H9 (cell line): ENCODE results near the gene IGSF5. TPM values are rescaled to one million over a fixed set of nuclear protein-coding genes. Genes with fewer than 3 reads are reported as not detected.

Source experiments
- DNase-seq: peaks from one replicate; pipeline ENCODE4 v3.0.0-alpha.2; 2017
- H2AFZ ChIP-seq: one replicate; pipeline ENCODE4 v1.6.1; 2013; ENCODE audit warnings: mild to moderate bottlenecking, low read length, control low read depth, moderate library complexity
- H2AK5ac ChIP-seq: 2 replicates; pipeline ENCODE4 v1.6.1; 2013; ENCODE audit warnings: low read length, control low read depth, mixed read lengths; ENCODE audit not compliant: insufficient read length
- H2BK120ac ChIP-seq: one replicate; pipeline ENCODE4 v1.6.1; 2013; ENCODE audit warnings: low read depth, mild to moderate bottlenecking, low read length, control low read depth, inconsistent platforms; ENCODE audit not compliant: poor library complexity, severe bottlenecking
- H2BK12ac ChIP-seq: 2 replicates; pipeline ENCODE4 v1.6.1; 2013; ENCODE audit warnings: low read length, control low read depth, mixed read lengths, low read depth; ENCODE audit not compliant: insufficient read length
- H2BK15ac ChIP-seq: 2 replicates; pipeline ENCODE4 v1.6.1; 2013; ENCODE audit warnings: low read depth, low read length, control low read depth
- H2BK20ac ChIP-seq: one replicate; pipeline ENCODE4 v1.6.1; 2013; ENCODE audit warnings: low read depth, mild to moderate bottlenecking, low read length, control low read depth, inconsistent platforms; ENCODE audit not compliant: poor library complexity, severe bottlenecking
- H2BK5ac ChIP-seq: 2 replicates; pipeline ENCODE4 v1.6.1; 2013; ENCODE audit warnings: low read length, control low read depth, mixed read lengths; ENCODE audit not compliant: insufficient read length
- H3K14ac ChIP-seq: 2 replicates; pipeline ENCODE4 v1.6.1; 2013; ENCODE audit warnings: low read length, control low read depth; ENCODE audit not compliant: insufficient read depth
- H3K18ac ChIP-seq: 2 replicates; pipeline ENCODE4 v1.6.1; 2013; ENCODE audit warnings: low read depth, mild to moderate bottlenecking, mixed read lengths, low read length, control low read depth; ENCODE audit not compliant: insufficient read length
- H3K23ac ChIP-seq: 2 replicates; pipeline ENCODE4 v1.6.1; 2013; ENCODE audit warnings: low read length, control low read depth, mixed read lengths, low read depth; ENCODE audit not compliant: insufficient read length
- H3K23me2 ChIP-seq: 2 replicates; pipeline ENCODE4 v1.6.1; 2013; ENCODE audit warnings: low read depth, mild to moderate bottlenecking, mixed read lengths, low read length, control low read depth; ENCODE audit not compliant: insufficient read length, poor library complexity, severe bottlenecking
- H3K27ac ChIP-seq: 2 replicates; pipeline ENCODE4 v1.5.1; 2013; ENCODE audit warnings: low read length, control low read depth, mixed read lengths, low read depth; ENCODE audit not compliant: insufficient read length
- H3K27me3 ChIP-seq: 2 replicates; pipeline ENCODE4 v1.6.1; 2013; ENCODE audit warnings: low read length, control low read depth, inconsistent platforms; ENCODE audit not compliant: insufficient read depth
- H3K4ac ChIP-seq: 2 replicates; pipeline ENCODE4 v1.6.1; 2013; ENCODE audit warnings: low read depth, mild to moderate bottlenecking, control low read depth, inconsistent platforms, low read length, moderate library complexity
- H3K4me1 ChIP-seq: 2 replicates; pipeline ENCODE4 v1.6.1; 2013; ENCODE audit warnings: low read length, control low read depth, inconsistent platforms; ENCODE audit not compliant: insufficient read depth
- H3K4me2 ChIP-seq: 2 replicates; pipeline ENCODE4 v1.6.1; 2013; ENCODE audit warnings: low read length, control low read depth, mixed read lengths; ENCODE audit not compliant: insufficient read length, insufficient read depth
- H3K56ac ChIP-seq: 2 replicates; pipeline ENCODE4 v1.6.1; 2013; ENCODE audit warnings: low read depth, mild to moderate bottlenecking, mixed read lengths, low read length, control low read depth; ENCODE audit not compliant: insufficient read length
- H3K79me1 ChIP-seq: 2 replicates; pipeline ENCODE4 v1.6.1; 2013; ENCODE audit warnings: low read depth, mild to moderate bottlenecking, moderate library complexity, low read length, control low read depth, inconsistent platforms; ENCODE audit not compliant: insufficient read depth, poor library complexity, severe bottlenecking
- H3K79me2 ChIP-seq: 2 replicates; pipeline ENCODE4 v1.6.1; 2013; ENCODE audit warnings: low read length, control low read depth, inconsistent platforms; ENCODE audit not compliant: insufficient read depth
- H3K9ac ChIP-seq: 2 replicates; pipeline ENCODE4 v1.6.1; 2013; ENCODE audit warnings: low read length, control low read depth, mixed read lengths; ENCODE audit not compliant: insufficient read length; ENCODE audit errors: extremely low read depth
- H3K9me3 ChIP-seq: one replicate; pipeline ENCODE4 v1.6.1; 2013; ENCODE audit warnings: low read depth, low read length, inconsistent platforms; ENCODE audit not compliant: control insufficient read depth
- H3T11ph ChIP-seq: one replicate; pipeline ENCODE4 v1.6.1; 2013; ENCODE audit warnings: mild to moderate bottlenecking, low read length, control low read depth, inconsistent platforms
- H4K20me1 ChIP-seq: one replicate; pipeline ENCODE4 v1.6.1; 2013; ENCODE audit not compliant: control insufficient read depth, insufficient read length, insufficient read depth
- H4K5ac ChIP-seq: 2 replicates; pipeline ENCODE4 v1.6.1; 2013; ENCODE audit warnings: low read depth, mild to moderate bottlenecking, mixed read lengths, low read length, control low read depth; ENCODE audit not compliant: insufficient read length
- H4K8ac ChIP-seq: replicated peaks from 2 replicates; pipeline ENCODE4 v1.6.1; 2013; ENCODE audit warnings: low read length, control low read depth, mixed read lengths, low read depth; ENCODE audit not compliant: insufficient read length
- H4K91ac ChIP-seq: 2 replicates; pipeline ENCODE4 v1.6.1; 2013; ENCODE audit warnings: low read depth, mild to moderate bottlenecking, moderate library complexity, mixed read lengths, low read length, control low read depth; ENCODE audit not compliant: insufficient read length
- H3K27ac Mint-ChIP-seq, 3 experiments: 2 replicates in 2 of 3; 3 replicates in 1 of 3; pipeline ENCODE4 v1.8.0; 2020 to 2021; ENCODE audit warnings: mixed read lengths in 3 of 3, mild to moderate bottlenecking in 1 of 3, moderate library complexity in 1 of 3
- H3K27me3 Mint-ChIP-seq: 2 replicates; pipeline ENCODE4 v1.8.0; 2021; ENCODE audit warnings: low read depth, mild to moderate bottlenecking, moderate library complexity, mixed read lengths
- H3K36me3 Mint-ChIP-seq, 3 experiments: 2 replicates in 2 of 3; 3 replicates in 1 of 3; pipeline ENCODE4 v1.8.0; 2020 to 2021; ENCODE audit warnings: low read depth in 3 of 3, mixed read lengths in 3 of 3; ENCODE audit not compliant: insufficient read depth in 1 of 3
- H3K4me1 Mint-ChIP-seq, 2 experiments: 2 replicates each; pipeline ENCODE4 v1.8.0; 2020; ENCODE audit warnings: mixed read lengths in 2 of 2
- H3K4me3 Mint-ChIP-seq, 2 experiments: 2 replicates in 1 of 2; 3 replicates in 1 of 2; pipeline ENCODE4 v1.8.0; 2020 to 2021; ENCODE audit warnings: mild to moderate bottlenecking in 2 of 2, mixed read lengths in 2 of 2, moderate library complexity in 1 of 2
- H3K9me3 Mint-ChIP-seq, 2 experiments: 2 replicates in 1 of 2; 3 replicates in 1 of 2; pipeline ENCODE4 v1.8.0; 2020; ENCODE audit warnings: mild to moderate bottlenecking in 2 of 2, mixed read lengths in 2 of 2, moderate library complexity in 1 of 2
- WGBS: extraction: QIAGEN DNeasy Blood & Tissue Kit; methylation state at CpG from one replicate; pipeline ENCODE4 v1.1.7; 2013; ENCODE audit warnings: missing lambda C conversion rate, low lambda C conversion rate, mixed read lengths; ENCODE audit not compliant: insufficient read length; ENCODE audit errors: extremely low coverage; 5-methylcytosine and 5-hydroxymethylcytosine counted together
- total RNA-seq: library from RNA; stranded (reverse); gene quantifications from 2 replicates; pipeline ENCODE4 v1.2.1, GENCODE V29; 2021
- TF ChIP-seq, protein P1 (sequence below): fragments of 200-600 bp; sonication (generic); conservative IDR thresholded peaks from 3 replicates; pipeline ENCODE4 v1.8.0; 2021; ENCODE audit warnings: antibody characterized with exemption, mild to moderate bottlenecking

IGSF5 gene
- total RNA-seq, 1 experiment from 2014 or later = 2.1 TPM

DNA sequence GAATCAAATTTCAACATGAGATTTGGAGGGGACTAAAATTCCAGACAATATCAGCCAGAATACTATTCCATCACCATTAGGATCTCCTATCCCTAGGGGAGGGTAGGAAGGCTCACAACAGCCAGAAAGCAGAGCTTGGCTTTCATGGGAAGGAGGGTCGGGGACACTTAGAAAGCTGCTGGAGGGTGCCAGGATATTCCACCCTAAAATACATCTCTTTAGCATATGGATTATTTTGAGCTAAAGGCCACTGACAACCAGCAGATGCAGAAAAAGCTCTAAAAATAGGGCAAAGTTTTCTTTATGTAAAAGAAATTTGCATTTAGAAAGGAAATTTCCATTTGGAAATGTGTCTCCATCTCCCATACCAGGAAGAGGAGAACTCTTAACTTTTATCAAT is 68.0 kb downstream of the IGSF5 start:
- H3T11ph ChIP-seq = no peak overlapping the region
- no peak overlapping the region for H3K27ac ChIP-seq
- H4K91ac ChIP-seq = no peak overlapping the region
- no peak overlapping the region for H2BK5ac ChIP-seq
- no peak overlapping the region for H2BK120ac ChIP-seq
- H3K79me1 ChIP-seq = no peaks in the 10 kb centered on the region
- H3K14ac ChIP-seq = no peak overlapping the region
- H3K4me2 ChIP-seq = no peak overlapping the region
- no peak overlapping the region for H2AK5ac ChIP-seq
- H2AFZ ChIP-seq = no peak overlapping the region
- no peaks in the 10 kb centered on the region for H4K20me1 ChIP-seq
- Mint-ChIP-seq H3K4me3 (no peak overlapping the region), H3K9me3 (peaks cover 9 to 12% of the 10 kb centered on the region in 2 experiments; a peak in 4 of 5 replicates), H3K27me3 (no peaks in the 10 kb centered on the region), H3K36me3 (peaks cover 5 to 10% (median 9%) of the 10 kb centered on the region in 3 experiments; a peak in 5 of 7 replicates), H3K27ac (no peak overlapping the region), H3K4me1 (peaks cover 3 to 4% of the 10 kb centered on the region in 2 experiments; a peak in 2 of 4 replicates)
- H4K5ac ChIP-seq = no peak overlapping the region
- H2BK20ac ChIP-seq = no peak overlapping the region
- no peaks in the 10 kb centered on the region for H3K9me3 ChIP-seq
- H3K18ac ChIP-seq = no peak overlapping the region
- no peak for DNase-seq
- no peaks in the 10 kb centered on the region for H3K79me2 ChIP-seq
- H3K4me1 ChIP-seq = no peaks in the 10 kb centered on the region
- no peak overlapping the region for H2BK15ac ChIP-seq
- H3K9ac ChIP-seq = no peak overlapping the region
- WGBS = no CpG with 5 or more reads among the region's 1 CpG
- no peak overlapping the region for H4K8ac ChIP-seq
- H3K27me3 ChIP-seq = no peaks in the 10 kb centered on the region
- no peak overlapping the region for H3K23ac ChIP-seq
- no peak overlapping the region for H2BK12ac ChIP-seq
- H3K56ac ChIP-seq = no peak overlapping the region
- H3K23me2 ChIP-seq = no peaks in the 10 kb centered on the region
- TF ChIP-seq, protein P1, sequence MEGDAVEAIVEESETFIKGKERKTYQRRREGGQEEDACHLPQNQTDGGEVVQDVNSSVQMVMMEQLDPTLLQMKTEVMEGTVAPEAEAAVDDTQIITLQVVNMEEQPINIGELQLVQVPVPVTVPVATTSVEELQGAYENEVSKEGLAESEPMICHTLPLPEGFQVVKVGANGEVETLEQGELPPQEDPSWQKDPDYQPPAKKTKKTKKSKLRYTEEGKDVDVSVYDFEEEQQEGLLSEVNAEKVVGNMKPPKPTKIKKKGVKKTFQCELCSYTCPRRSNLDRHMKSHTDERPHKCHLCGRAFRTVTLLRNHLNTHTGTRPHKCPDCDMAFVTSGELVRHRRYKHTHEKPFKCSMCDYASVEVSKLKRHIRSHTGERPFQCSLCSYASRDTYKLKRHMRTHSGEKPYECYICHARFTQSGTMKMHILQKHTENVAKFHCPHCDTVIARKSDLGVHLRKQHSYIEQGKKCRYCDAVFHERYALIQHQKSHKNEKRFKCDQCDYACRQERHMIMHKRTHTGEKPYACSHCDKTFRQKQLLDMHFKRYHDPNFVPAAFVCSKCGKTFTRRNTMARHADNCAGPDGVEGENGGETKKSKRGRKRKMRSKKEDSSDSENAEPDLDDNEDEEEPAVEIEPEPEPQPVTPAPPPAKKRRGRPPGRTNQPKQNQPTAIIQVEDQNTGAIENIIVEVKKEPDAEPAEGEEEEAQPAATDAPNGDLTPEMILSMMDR = no peak
- no peak overlapping the region for H3K4ac ChIP-seq
